GM23338 (cell line): ENCODE data around the gene KRT71. TPM values are rescaled to one million over a fixed set of nuclear protein-coding genes. Genes with fewer than 3 reads are reported as not detected.

ENCODE experiments used
- ATAC-seq: fragments of 200-7000 bp; cut with Tn5 transposase; 3 replicates; pipeline ENCODE4 v1.9.1; 2020
- DNase-seq: peaks from one replicate; pipeline ENCODE4 v3.0.0-alpha.2; 2015; ENCODE audit warnings: low spot score
- H2AFZ ChIP-seq: fragments of 200-600 bp; sonication (generic); 2 replicates; pipeline ENCODE4 v1.8.0; 2016; ENCODE audit warnings: antibody characterized with exemption, mild to moderate bottlenecking, moderate library complexity
- H3F3A ChIP-seq: fragments of 200-600 bp; sonication (generic); replicated peaks from 2 replicates; pipeline ENCODE4 v1.8.0; 2017; ENCODE audit warnings: antibody characterized with exemption, mixed run types, low read depth
- H3K27ac ChIP-seq: fragments of 200-600 bp; sonication (generic); 2 replicates; pipeline ENCODE4 v1.6.1; 2016; ENCODE audit warnings: low read depth
- H3K27me3 ChIP-seq: fragments of 200-600 bp; sonication (generic); 2 replicates; pipeline ENCODE4 v1.8.0; 2016; ENCODE audit warnings: mild to moderate bottlenecking, mixed run types, moderate library complexity; ENCODE audit not compliant: insufficient read depth
- H3K36me3 ChIP-seq: fragments of 200-600 bp; sonication (generic); 2 replicates; pipeline ENCODE4 v1.8.0; 2016; ENCODE audit warnings: mild to moderate bottlenecking; ENCODE audit not compliant: insufficient read depth
- H3K4me1 ChIP-seq: fragments of 200-600 bp; sonication (generic); 2 replicates; pipeline ENCODE4 v1.8.0; 2016; ENCODE audit warnings: mild to moderate bottlenecking, moderate library complexity; ENCODE audit not compliant: insufficient read depth
- H3K4me2 ChIP-seq: fragments of 200-600 bp; sonication (generic); 2 replicates; pipeline ENCODE4 v1.7.1; 2017; ENCODE audit warnings: mixed run types
- H3K4me3 ChIP-seq: fragments of 200-600 bp; sonication (generic); 2 replicates; pipeline ENCODE4 v1.6.1; 2016; ENCODE audit warnings: mixed run types
- H3K79me2 ChIP-seq: fragments of 200-600 bp; sonication (generic); replicated peaks from 2 replicates; pipeline ENCODE4 v1.8.0; 2017; ENCODE audit warnings: mild to moderate bottlenecking; ENCODE audit not compliant: insufficient read depth
- H3K9me2 ChIP-seq: fragments of 200-600 bp; sonication (generic); 2 replicates; pipeline ENCODE4 v1.8.0; 2017; ENCODE audit not compliant: insufficient read depth
- H4K20me1 ChIP-seq: fragments of 200-600 bp; sonication (generic); replicated peaks from 2 replicates; pipeline ENCODE4 v1.8.0; 2017; ENCODE audit warnings: mild to moderate bottlenecking; ENCODE audit not compliant: insufficient read depth
- H3K27ac Mint-ChIP-seq: 2 replicates; pipeline ENCODE4 v1.8.0; 2020; ENCODE audit warnings: inconsistent platforms, mild to moderate bottlenecking, moderate library complexity, mixed read lengths
- H3K27me3 Mint-ChIP-seq: 3 replicates; pipeline ENCODE4 v1.8.0; 2022; ENCODE audit warnings: low read depth, mild to moderate bottlenecking, moderate library complexity, mixed read lengths, inconsistent platforms; ENCODE audit not compliant: insufficient read depth, poor library complexity
- H3K36me3 Mint-ChIP-seq: 3 replicates; pipeline ENCODE4 v1.8.0; 2021; ENCODE audit warnings: low read depth, mild to moderate bottlenecking, inconsistent platforms, moderate library complexity, mixed read lengths
- H3K4me1 Mint-ChIP-seq: 3 replicates; pipeline ENCODE4 v1.8.0; 2020; ENCODE audit warnings: mild to moderate bottlenecking, inconsistent platforms, mixed read lengths
- H3K4me3 Mint-ChIP-seq: 3 replicates; pipeline ENCODE4 v1.8.0; 2021; ENCODE audit warnings: moderate library complexity, mild to moderate bottlenecking, inconsistent platforms, mixed read lengths
- H3K9me3 Mint-ChIP-seq: 3 replicates; pipeline ENCODE4 v1.8.0; 2020; ENCODE audit warnings: moderate library complexity, mild to moderate bottlenecking, inconsistent platforms, mixed read lengths
- CTCF ChIP-seq, 2 experiments: fragments of 200-600 bp in 1 of 2; sonication (generic) in 1 of 2; conservative IDR thresholded peaks; 2 replicates each; pipeline versions ENCODE4 v1.5.1 to v1.6.1; 2016 to 2017; ENCODE audit warnings: antibody characterized with exemption in 2 of 2, low read depth in 2 of 2, mild to moderate bottlenecking in 2 of 2, moderate library complexity in 1 of 2
- ETS1 ChIP-seq: IDR thresholded peaks from 2 replicates; pipeline ENCODE4 v1.6.1; 2016; ENCODE audit warnings: antibody characterized with exemption
- EZH2 ChIP-seq: fragments of 200-600 bp; sonication (generic); IDR thresholded peaks from one replicate; pipeline ENCODE4 v1.8.0; 2017; ENCODE audit warnings: antibody characterized with exemption, mild to moderate bottlenecking, low read depth; ENCODE audit not compliant: unreplicated experiment
- EZH2phosphoT487 ChIP-seq: fragments of 200-600 bp; sonication (generic); IDR thresholded peaks from one replicate; pipeline ENCODE4 v1.8.1; 2018; ENCODE audit warnings: antibody characterized with exemption; ENCODE audit not compliant: unreplicated experiment
- JUNB ChIP-seq: IDR thresholded peaks from one replicate; pipeline ENCODE4 v1.6.1; 2016; ENCODE audit warnings: antibody characterized with exemption; ENCODE audit not compliant: unreplicated experiment
- NANOG ChIP-seq: IDR thresholded peaks from 2 replicates; pipeline ENCODE4 v1.6.1; 2016; ENCODE audit warnings: antibody characterized with exemption, borderline replicate concordance
- POLR2AphosphoS5 ChIP-seq: IDR thresholded peaks from 2 replicates; pipeline ENCODE4 v1.6.1; 2016; ENCODE audit warnings: antibody characterized with exemption, low read depth
- REST ChIP-seq: IDR thresholded peaks from one replicate; pipeline ENCODE4 v1.6.1; 2018; ENCODE audit warnings: antibody characterized with exemption; ENCODE audit not compliant: unreplicated experiment
- STAT1 ChIP-seq: IDR thresholded peaks from one replicate; pipeline ENCODE4 v1.6.1; 2016; ENCODE audit warnings: antibody characterized with exemption; ENCODE audit not compliant: unreplicated experiment
- ZNF114 ChIP-seq: fragments of 250-450 bp; sonication (Bioruptor Pico); IDR thresholded peaks from 2 replicates; pipeline ENCODE4 v1.5.0; 2020; ENCODE audit warnings: mild to moderate bottlenecking, moderate library complexity
- ZNF331 ChIP-seq: fragments of 250-450 bp; sonication (Bioruptor Pico); IDR thresholded peaks from 2 replicates; pipeline ENCODE4 v1.5.0; 2020; ENCODE audit warnings: low read depth, mild to moderate bottlenecking, moderate library complexity
- polyA plus RNA-seq: library from polyadenylated mRNA; unstranded; fragments of >200 nt; fragmentation: Nextera tagmentation; extraction: Ambion mirVana; gene quantifications from 2 replicates; pipeline ENCODE4 v1.2.1, GENCODE V29; 2016
- total RNA-seq: library from RNA; depleted of rRNA; stranded (reverse); fragments of >200 nt; shearing (Covaris generic); gene quantifications from 2 replicates; pipeline ENCODE4 v1.2.3, GENCODE V29; 2014

KRT71 gene
- total and polyA plus RNA-seq, 2 experiments from 2014 or later: not detected

- DNase-seq (peak; percentile 11), ATAC-seq (no peak)
- Histone ChIP-seq H3K36me3 (no peaks in the 10 kb centered on the region), H3K4me1 (no peaks in the 10 kb centered on the region), H2AFZ (no peak overlapping the region), H3K4me3 (no peak overlapping the region), H3F3A (no peaks in the 10 kb centered on the region), H3K27ac (no peak overlapping the region), H3K79me2 (no peaks in the 10 kb centered on the region), H4K20me1 (no peaks in the 10 kb centered on the region), H3K9me2 (no peaks in the 10 kb centered on the region), H3K27me3 (no peaks in the 10 kb centered on the region), H3K4me2 (no peak overlapping the region)
- no peak overlapping the region for H3K4me3 Mint-ChIP-seq
- peaks cover 7% of the 10 kb centered on the region for H3K4me1 Mint-ChIP-seq
- peaks cover 5% of the 10 kb centered on the region for H3K27me3 Mint-ChIP-seq
- peaks cover 6% of the 10 kb centered on the region; the same call in 2 of the 3 replicates for H3K36me3 Mint-ChIP-seq
- no peak overlapping the region for H3K27ac Mint-ChIP-seq
- peaks cover 12% of the 10 kb centered on the region for H3K9me3 Mint-ChIP-seq
- TF ChIP-seq CTCF (conservative IDR thresholded peaks at IDR 0.05; ENCODE audit: low read depth in 2 of 2) (peak in 1 of 2 experiments; percentile 40; a peak in 2 of 4 replicates), ZNF331 (CRISPR knock-in tag) (no peak)
These were observed 33.0 kb upstream of the KRT71 start for GRCh38 chr12:52585946-52586345.

- H3K36me3 Mint-ChIP-seq: no peaks in the 10 kb centered on the region
- DNase-seq (no peak), ATAC-seq (no peak)
- no peak overlapping the region for H3K4me3 Mint-ChIP-seq
- Histone ChIP-seq H2AFZ (no peak overlapping the region), H3K4me1 (no peaks in the 10 kb centered on the region), H3K79me2 (no peaks in the 10 kb centered on the region), H4K20me1 (no peaks in the 10 kb centered on the region), H3F3A (no peaks in the 10 kb centered on the region), H3K9me2 (no peaks in the 10 kb centered on the region), H3K27me3 (no peaks in the 10 kb centered on the region), H3K4me3 (no peak overlapping the region), H3K36me3 (no peaks in the 10 kb centered on the region), H3K27ac (no peak overlapping the region), H3K4me2 (no peak overlapping the region)
- H3K4me1 Mint-ChIP-seq: peaks cover 7% of the 10 kb centered on the region
- H3K9me3 Mint-ChIP-seq: peaks cover 5% of the 10 kb centered on the region; the same call in 2 of the 3 replicates
- peaks cover 7% of the 10 kb centered on the region for H3K27me3 Mint-ChIP-seq
- no peak overlapping the region for H3K27ac Mint-ChIP-seq
- TF ChIP-seq ETS1 (no peak), ZNF331 (CRISPR knock-in tag) (no peak), NANOG (no peak), ZNF114 (CRISPR knock-in tag) (no peak), REST (no peak), EZH2 (no peak), JUNB (no peak), EZH2phosphoT487 (no peak), CTCF (conservative IDR thresholded peaks at IDR 0.05; ENCODE audit: low read depth in 2 of 2) (no peak), STAT1 (no peak), POLR2AphosphoS5 (no peak)
These were observed 32.1 kb upstream of the KRT71 start for GRCh38 chr12:52585066-52585465.
